Occipital lobe (tissue), 2 donors: ENCODE measurements around the gene ACY1. TPM values are rescaled to one million over a fixed set of nuclear protein-coding genes. Genes with fewer than 3 reads are reported as not detected.

Experiments used
- DNase-seq: peaks from one replicate; lab custom pipeline; 2025; lab: John Stamatoyannopoulos, UW
- total RNA-seq: library from RNA; depleted of rRNA; stranded (reverse); fragments of >200 nt; gene quantifications from one replicate; pipeline ENCODE4 v1.2.3, GENCODE V29; 2014

Gene ACY1
- 2.8 TPM for total RNA-seq

- DNase-seq: peak; percentile 67
Observed at GRCh38 chr3:51982838-51983577, at the start of gene ACY1. ACY1 (plus strand) TSS chr3:51983535; CDS start chr3:51984065, 530 bp downstream.

DNA sequence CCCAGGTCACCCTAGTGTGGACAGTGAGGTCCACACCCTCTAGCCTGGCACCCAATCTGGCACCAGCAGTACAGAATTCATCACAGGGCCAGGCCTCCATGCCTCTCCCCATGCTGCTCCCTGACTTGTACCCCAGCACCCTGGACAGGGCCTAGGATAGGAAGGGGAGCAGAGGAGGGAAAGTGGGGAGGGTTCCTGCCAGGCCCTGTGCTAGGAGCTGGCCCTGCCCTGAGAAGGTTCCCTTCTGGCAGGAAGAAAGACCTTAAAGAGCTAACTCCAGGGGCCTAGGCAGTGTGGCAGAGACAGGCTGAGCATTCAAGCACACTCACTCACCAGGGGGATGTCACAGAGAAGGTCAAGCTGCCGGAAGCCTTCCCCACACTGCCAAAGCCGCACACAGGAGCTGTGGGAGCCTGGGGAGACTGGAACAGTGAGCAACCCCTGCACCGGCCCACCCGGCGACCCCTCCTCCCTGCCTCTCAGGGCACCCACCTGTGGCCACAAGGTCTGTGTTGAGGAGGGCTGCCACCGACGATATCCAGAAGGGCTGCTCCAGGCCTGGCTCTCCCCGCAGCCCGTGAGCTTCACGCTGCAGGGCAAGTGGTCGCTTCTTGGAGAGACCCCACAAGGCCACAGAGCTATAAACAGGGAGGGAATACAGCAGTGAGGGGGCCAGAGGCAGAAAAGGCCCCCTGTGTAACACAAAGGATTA lies 49.0 kb upstream of the ACY1 start:
- no peak for DNase-seq

DNA sequence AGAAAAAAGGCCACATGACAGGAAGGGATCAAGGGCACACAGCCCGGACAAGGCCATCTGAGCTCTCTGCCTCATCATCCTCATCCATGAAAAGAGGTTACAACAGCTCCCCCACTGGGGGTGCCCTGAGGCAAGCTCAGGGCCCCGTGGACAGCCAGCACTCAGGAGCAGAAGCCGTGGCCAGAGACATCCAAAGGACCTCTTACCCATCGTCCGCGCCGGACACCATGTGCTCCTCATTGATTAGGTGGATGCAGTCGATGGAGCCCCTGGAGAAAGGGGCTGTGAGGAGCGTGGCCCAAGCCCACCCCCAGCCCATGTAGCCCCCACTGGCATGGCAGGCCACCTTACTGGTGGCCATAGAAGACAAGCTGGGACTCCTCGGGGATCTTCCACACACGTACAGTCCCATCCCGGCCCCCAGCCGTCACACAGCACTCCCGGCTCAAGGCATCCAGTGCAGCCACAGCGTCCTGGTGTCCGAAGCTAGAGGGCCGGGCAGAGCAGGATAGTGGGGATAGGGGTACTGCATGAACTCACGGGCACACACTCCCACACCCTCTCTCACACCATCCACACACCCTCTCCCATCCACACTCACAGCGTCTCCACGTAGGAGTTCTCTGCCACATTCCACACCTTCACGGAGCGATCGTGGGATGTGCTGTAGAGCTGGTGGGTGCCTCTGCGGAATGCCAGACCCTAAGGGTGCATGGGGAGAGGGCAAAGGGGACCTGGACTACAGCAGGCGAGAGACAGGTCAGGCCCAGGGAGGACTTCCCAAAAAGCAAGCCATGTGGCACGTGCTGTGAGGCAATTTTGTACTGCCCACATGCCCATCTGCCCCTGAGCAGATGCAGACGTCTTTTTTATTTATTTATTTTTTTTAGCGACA lies 48.1 kb upstream of the ACY1 start:
- no peak for DNase-seq

DNA sequence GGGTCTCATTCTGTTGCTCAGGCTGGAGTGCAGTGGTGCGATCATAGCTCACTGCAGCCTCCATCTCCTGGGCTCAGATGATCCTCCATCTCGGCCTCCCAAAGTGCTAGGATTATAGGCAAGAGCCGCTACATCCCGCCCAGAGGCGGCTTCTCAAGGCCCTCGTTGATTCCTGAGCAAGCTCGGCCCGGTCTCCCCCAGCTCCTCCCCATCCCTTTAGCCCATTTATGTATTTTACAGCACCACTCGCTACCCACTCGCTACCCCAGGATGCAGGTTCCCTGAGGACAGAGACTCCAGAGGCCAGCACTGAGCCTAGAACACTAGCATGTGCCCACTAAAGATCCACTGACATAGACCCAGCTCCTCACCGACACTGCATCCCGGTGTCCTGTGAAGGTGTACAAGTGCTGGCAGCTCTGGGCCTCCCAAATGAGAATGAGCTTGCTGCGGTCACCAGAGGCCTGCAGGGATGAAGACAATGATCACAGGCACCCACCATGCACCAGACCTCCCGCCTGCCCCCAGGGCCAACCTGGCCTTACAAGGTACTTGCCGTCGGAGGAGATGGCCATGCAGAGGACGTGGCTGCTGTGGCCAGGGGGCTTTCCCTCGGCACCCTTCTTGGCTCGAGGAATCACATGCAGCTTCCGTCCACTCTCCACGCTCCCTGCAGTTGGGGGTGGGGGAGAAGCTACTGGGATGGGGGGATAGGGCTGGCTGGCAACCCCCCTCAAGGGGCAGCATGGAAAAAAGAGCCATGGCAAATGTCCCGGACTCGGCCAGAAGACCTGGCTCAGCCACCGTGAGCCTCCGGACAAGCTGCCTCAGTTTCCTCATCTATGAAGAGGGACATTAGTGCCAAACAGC lies 47.2 kb upstream of the ACY1 start:
- no peak for DNase-seq

GRCh38 chr3:51937014-51937413 lies 46.3 kb upstream of the ACY1 start:
- no peak for DNase-seq

DNA sequence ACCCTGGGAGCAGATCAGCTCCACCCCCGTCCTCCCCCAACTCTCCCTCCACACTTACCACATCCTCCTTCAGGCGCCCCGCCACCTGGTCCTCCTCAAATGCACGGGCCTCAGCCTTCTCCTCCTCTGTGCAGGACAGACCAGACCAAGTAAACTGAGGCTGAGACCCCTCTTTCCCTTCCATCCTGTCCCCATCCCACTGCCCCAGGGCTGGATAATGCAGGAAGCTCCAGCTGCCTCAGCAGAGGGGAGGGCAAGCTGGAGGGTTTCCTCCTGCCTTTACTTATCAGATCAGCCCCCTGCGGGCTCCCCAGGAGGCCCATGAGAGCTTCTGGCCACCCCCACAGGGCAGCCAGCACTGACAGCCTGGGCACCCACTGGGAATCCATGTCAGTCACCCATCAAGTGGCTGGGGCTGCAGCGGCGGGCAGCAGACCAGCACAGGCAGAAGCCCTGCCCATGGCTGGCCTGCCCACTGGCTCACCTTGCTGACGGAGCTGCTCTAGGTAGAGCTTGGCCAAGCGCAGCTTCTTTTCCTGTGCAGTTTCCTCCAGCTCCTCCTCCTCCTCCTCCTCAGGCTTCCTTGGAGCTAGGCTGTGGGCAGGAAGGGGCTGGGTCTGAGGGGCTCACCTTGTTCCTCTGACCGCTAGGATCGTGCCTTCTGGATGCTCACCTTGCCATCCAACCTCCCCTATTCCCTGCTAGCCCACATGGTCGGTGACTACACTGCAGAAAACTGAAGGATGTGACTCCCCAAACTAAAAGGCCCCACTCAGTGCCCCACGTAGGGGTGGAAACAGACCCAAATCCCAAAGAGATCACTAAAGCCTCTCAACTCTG lies 45.5 kb upstream of the ACY1 start:
- DNase-seq: no peak

- no peak for DNase-seq
Observed at GRCh38 chr3:51938780-51939425, 44.4 kb upstream of the ACY1 start.

DNA sequence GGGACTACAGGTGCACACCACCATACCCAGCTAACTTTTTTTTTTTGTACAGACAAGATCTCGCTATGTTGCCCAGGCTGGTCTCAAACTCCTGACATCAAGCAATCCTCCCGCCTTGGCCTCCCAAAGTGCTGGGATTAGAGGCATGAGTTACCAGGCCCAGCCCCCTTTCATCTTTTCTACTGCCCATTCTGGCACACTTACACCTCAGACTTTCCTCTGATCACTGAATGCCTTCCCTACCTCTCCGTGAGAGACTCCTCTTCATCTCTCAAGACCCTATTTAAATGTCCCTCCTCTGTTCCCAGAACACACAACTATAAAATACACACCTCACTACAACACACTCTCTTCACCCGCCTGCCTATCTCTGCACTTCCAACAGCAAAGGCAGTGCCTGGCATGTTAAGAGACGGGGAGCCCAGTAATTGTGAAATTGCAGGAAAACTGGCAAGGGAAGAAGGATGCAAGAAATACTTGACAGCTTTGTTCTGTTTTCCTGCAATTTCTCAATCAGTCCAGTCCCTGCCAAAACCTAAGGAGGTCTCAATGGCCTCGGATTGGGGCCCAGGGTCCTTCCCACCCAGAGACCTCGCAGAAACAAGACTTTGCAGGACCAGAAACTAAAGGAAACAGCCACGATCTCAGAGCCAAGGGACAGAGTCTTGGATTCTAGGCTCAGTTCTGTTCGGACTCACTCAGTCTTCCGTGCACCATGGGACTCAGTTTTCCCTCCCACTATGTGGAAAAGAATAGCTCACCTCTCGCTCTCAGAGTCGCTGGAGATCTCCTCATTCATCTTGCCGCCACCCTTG lies 42.5 kb upstream of the ACY1 start:
- no peak for DNase-seq

DNA sequence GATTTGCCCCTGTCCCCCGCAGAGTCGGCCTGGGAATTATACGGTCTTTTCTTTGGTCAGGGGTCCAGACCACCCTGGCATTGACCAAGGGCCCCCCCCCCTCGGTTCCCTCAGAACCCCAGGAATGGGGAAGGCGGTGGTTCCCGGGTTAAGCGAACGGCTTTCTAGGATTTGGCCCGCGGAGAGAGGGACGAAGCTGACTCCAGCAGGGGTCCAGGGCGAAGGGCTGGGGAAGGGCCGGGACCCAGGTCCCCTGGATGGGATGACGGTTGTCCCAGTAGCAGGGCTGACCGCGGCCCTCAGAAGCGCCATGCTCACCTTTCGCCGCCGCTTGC lies 41.9 kb upstream of the ACY1 start:
- DNase-seq: no peak

GRCh38 chr3:51941798-51942602 lies 41.3 kb upstream of the ACY1 start, which contains the start of the genes PARP3 and RRP9:
PARP3 (plus strand) TSS chr3:51942363; CDS start chr3:51943356, 993 bp downstream.
RRP9 (minus strand) TSS chr3:51941904; CDS start chr3:51941867, 37 bp downstream.
- peak; percentile 100 for DNase-seq

- DNase-seq: no peak
Observed at GRCh38 chr3:51942603-51943450, 40.5 kb upstream of the ACY1 start.

GRCh38 chr3:51943451-51944391 lies 39.6 kb upstream of the ACY1 start:
- no peak for DNase-seq

- DNase-seq: no peak
Observed at GRCh38 chr3:51944451-51945021, 38.8 kb upstream of the ACY1 start.

GRCh38 chr3:51945031-51945840 lies 38.1 kb upstream of the ACY1 start:
- no peak for DNase-seq
